IMR-90 (cell line): ENCODE measurements around the gene CTSH. TPM values are rescaled to one million over a fixed set of nuclear protein-coding genes. Genes with fewer than 3 reads are reported as not detected.

Experiments
- ATAC-seq: fragments of 200-7000 bp; cut with Tn5 transposase; 2 replicates; pipeline ENCODE4 v1.9.1; 2020; ENCODE audit warnings: low read depth, mild to moderate bottlenecking, moderate library complexity
- BruUV-seq: library from RNA; stranded (reverse); fragments of 400-500 nt; replicated peaks from 2 replicates; lab custom pipeline; 2021; lab: Mats Ljungman, UMichigan
- CTCF ChIA-PET: fragments of 300-600 bp; formaldehyde crosslinking; extraction: SDS; loops from one replicate; lab custom pipeline; 2021; ENCODE audit warnings: antibody characterized with exemption; lab: Yijun Ruan, JAX
- POLR2A ChIA-PET: fragments of 300-600 bp; sonication (Branson Sonifier 250); formaldehyde crosslinking; loops from one replicate; lab custom pipeline; 2022; ENCODE audit warnings: antibody characterized with exemption; ENCODE audit not compliant: unreplicated experiment; lab: Charles Lee
- DNase-seq: peaks from one replicate; pipeline ENCODE4 v3.0.0; 2013
- H2AFZ ChIP-seq: replicated peaks from 2 replicates; pipeline ENCODE3; 2013; ENCODE audit warnings: low read length, mild to moderate bottlenecking; ENCODE audit not compliant: poor library complexity
- H2AK5ac ChIP-seq: 2 replicates; pipeline ENCODE4 v1.6.1; 2013; ENCODE audit warnings: low read depth, low read length, inconsistent platforms
- H2AK9ac ChIP-seq: replicated peaks from 2 replicates; pipeline ENCODE3; 2013; ENCODE audit warnings: mild to moderate bottlenecking, low read depth, low read length, moderate library complexity; ENCODE audit not compliant: poor library complexity
- H2BK120ac ChIP-seq: 2 replicates; pipeline ENCODE4 v1.6.1; 2013; ENCODE audit warnings: low read depth, low read length, inconsistent platforms
- H2BK15ac ChIP-seq: 3 replicates; pipeline ENCODE4 v1.6.1; 2013; ENCODE audit warnings: low read depth, low read length, inconsistent platforms
- H2BK20ac ChIP-seq: 2 replicates; pipeline ENCODE4 v1.6.1; 2013; ENCODE audit warnings: low read depth, mild to moderate bottlenecking, inconsistent platforms, low read length, moderate library complexity
- H2BK5ac ChIP-seq: 2 replicates; pipeline ENCODE4 v1.6.1; 2013; ENCODE audit warnings: mild to moderate bottlenecking, low read depth, low read length, inconsistent platforms; ENCODE audit not compliant: poor library complexity, severe bottlenecking
- H3K14ac ChIP-seq: replicated peaks from 2 replicates; pipeline ENCODE4 v1.6.1; 2013; ENCODE audit warnings: low read depth, low read length, inconsistent platforms
- H3K18ac ChIP-seq: 2 replicates; pipeline ENCODE4 v1.6.1; 2013; ENCODE audit warnings: low read depth, low read length, control low read depth
- H3K23ac ChIP-seq: 2 replicates; pipeline ENCODE4 v1.6.1; 2013; ENCODE audit warnings: low read depth, low read length, inconsistent platforms
- H3K27ac ChIP-seq: 2 replicates; pipeline ENCODE4 v1.5.1; 2013; ENCODE audit warnings: mild to moderate bottlenecking, control low read depth, low read length; ENCODE audit not compliant: insufficient read depth
- H3K27me3 ChIP-seq: 2 replicates; pipeline ENCODE4 v1.6.1; 2013; ENCODE audit warnings: low read length; ENCODE audit not compliant: control insufficient read depth, insufficient read depth
- H3K36me3 ChIP-seq: 2 replicates; pipeline ENCODE4 v1.6.1; 2013; ENCODE audit warnings: low read length, mixed read lengths; ENCODE audit not compliant: control insufficient read depth, insufficient read depth
- H3K4ac ChIP-seq: 2 replicates; pipeline ENCODE4 v1.6.1; 2013; ENCODE audit warnings: low read depth, low read length, inconsistent platforms
- H3K4me1 ChIP-seq: 2 replicates; pipeline ENCODE4 v1.6.1; 2013; ENCODE audit warnings: low read length, mixed read lengths; ENCODE audit not compliant: control insufficient read depth, insufficient read depth
- H3K4me2 ChIP-seq: 2 replicates; pipeline ENCODE4 v1.6.1; 2013; ENCODE audit warnings: low read depth, mild to moderate bottlenecking, control low read depth, low read length, moderate library complexity
- H3K4me3 ChIP-seq: 2 replicates; pipeline ENCODE4 v1.5.1; 2013; ENCODE audit warnings: low read depth, mild to moderate bottlenecking, control low read depth, low read length, moderate library complexity; ENCODE audit not compliant: insufficient read depth
- H3K56ac ChIP-seq: 2 replicates; pipeline ENCODE4 v1.6.1; 2013; ENCODE audit warnings: low read length, inconsistent platforms; ENCODE audit not compliant: insufficient read depth; ENCODE audit errors: extremely low read depth
- H3K79me1 ChIP-seq, 2 experiments: 2 replicates each; pipeline ENCODE4 v1.6.1; 2013; ENCODE audit warnings: low read length in 2 of 2, inconsistent platforms in 1 of 2, low read depth in 1 of 2
- H3K9ac ChIP-seq: 2 replicates; pipeline ENCODE4 v1.6.1; 2013; ENCODE audit warnings: low read depth, low read length, control low read depth
- H3K9me1 ChIP-seq: 2 replicates; pipeline ENCODE4 v1.6.1; 2013; ENCODE audit warnings: low read length, inconsistent platforms; ENCODE audit not compliant: insufficient read depth
- H3K9me3 ChIP-seq: 2 replicates; pipeline ENCODE4 v1.6.1; 2013; ENCODE audit warnings: low read length; ENCODE audit not compliant: control insufficient read depth, insufficient read depth
- H4K20me1 ChIP-seq: 2 replicates; pipeline ENCODE4 v1.6.1; 2013; ENCODE audit warnings: low read length, inconsistent platforms; ENCODE audit not compliant: insufficient read depth
- H4K5ac ChIP-seq: 2 replicates; pipeline ENCODE4 v1.6.1; 2013; ENCODE audit warnings: mild to moderate bottlenecking, low read depth, low read length, control low read depth
- H4K8ac ChIP-seq, 2 experiments: 2 replicates each; pipeline ENCODE4 v1.6.1; 2013; ENCODE audit warnings: low read depth in 2 of 2, low read length in 2 of 2, control low read depth in 1 of 2, inconsistent platforms in 1 of 2
- H4K91ac ChIP-seq: 2 replicates; pipeline ENCODE4 v1.6.1; 2013; ENCODE audit warnings: low read depth, low read length, inconsistent platforms; ENCODE audit not compliant: insufficient read depth
- BHLHE40 ChIP-seq: fragments of 150-350 bp; IDR thresholded peaks from 2 replicates; pipeline ENCODE4 v1.6.1; 2016; ENCODE audit warnings: mild to moderate bottlenecking, low read depth, low read length
- CEBPB ChIP-seq: IDR thresholded peaks from 2 replicates; pipeline ENCODE4 v1.6.1; 2012; ENCODE audit warnings: low read depth, low read length, improper control_type of control experiment
- CHD1 ChIP-seq: IDR thresholded peaks from 2 replicates; pipeline ENCODE4 v1.6.1; 2012; ENCODE audit warnings: low read depth, low read length, improper control_type of control experiment
- FOS ChIP-seq: fragments of 150-350 bp; IDR thresholded peaks from 2 replicates; pipeline ENCODE4 v1.6.1; 2016; ENCODE audit warnings: low read depth, low read length
- MAZ ChIP-seq: IDR thresholded peaks from 2 replicates; pipeline ENCODE4 v1.6.1; 2012; ENCODE audit warnings: low read depth, mild to moderate bottlenecking, low read length, improper control_type of control experiment, moderate library complexity, borderline replicate concordance
- MXI1 ChIP-seq: IDR thresholded peaks from 2 replicates; pipeline ENCODE4 v1.6.1; 2012; ENCODE audit warnings: low read depth, mild to moderate bottlenecking, low read length, moderate library complexity, borderline replicate concordance
- POLR2A ChIP-seq: IDR thresholded peaks from 2 replicates; pipeline ENCODE4 v1.6.1; 2012; ENCODE audit warnings: mild to moderate bottlenecking, low read depth, low read length
- RAD21 ChIP-seq: IDR thresholded peaks from 2 replicates; pipeline ENCODE4 v1.6.1; 2012; ENCODE audit warnings: low read length, improper control_type of control experiment
- RCOR1 ChIP-seq: IDR thresholded peaks from 2 replicates; pipeline ENCODE4 v1.6.1; 2012; ENCODE audit warnings: mild to moderate bottlenecking, low read length, improper control_type of control experiment; ENCODE audit not compliant: insufficient replicate concordance
- SMC3 ChIP-seq: fragments of 150-350 bp; IDR thresholded peaks from 2 replicates; pipeline ENCODE4 v1.6.1; 2016; ENCODE audit warnings: low read depth, mild to moderate bottlenecking, antibody characterized with exemption, low read length, moderate library complexity
- WGBS, 2 experiments: methylation state at CpG; one replicate each; pipeline versions ENCODE4 v1.1.5 to v1.1.7; 2013; ENCODE audit warnings: missing lambda C conversion rate in 2 of 2; ENCODE audit not compliant: insufficient read length in 1 of 2; ENCODE audit errors: extremely low coverage in 2 of 2; 5-methylcytosine and 5-hydroxymethylcytosine counted together
- dilution Hi-C: fragments of 300-500 bp; cut with HindIII; formaldehyde crosslinking; loops from one replicate; pipeline ENCODE4 v1.14.3; 2018; ENCODE audit warnings: low sequenced_read_pairs; ENCODE audit not compliant: unreplicated experiment
- in situ Hi-C: fragments of 300-500 bp; cut with MboI; formaldehyde crosslinking; loops from 3 replicates; pipeline ENCODE4 v1.14.3; 2019; ENCODE audit warnings: low sequenced_read_pairs, inconsistent platforms, mixed read lengths
- intact Hi-C: fragments of 100-400 bp; cut with micrococcal nuclease; formaldehyde crosslinking; loops from 2 replicates; pipeline ENCODE4 v1.10.0; 2022
- polyA plus RNA-seq, 3 experiments: library from polyadenylated mRNA; depleted of rRNA; stranded (reverse); fragments of >200 nt; gene quantifications; 2 replicates each; pipeline ENCODE4 v1.2.3, GENCODE V29; 2012; ENCODE audit warnings: low replicate concordance in 1 of 3
- total RNA-seq: library from RNA; depleted of rRNA; stranded (reverse); fragments of >200 nt; gene quantifications from 2 replicates; pipeline ENCODE4 v1.2.3, GENCODE V29; 2012
- TF ChIP-seq, protein P1 (sequence below): fragments of 150-350 bp; IDR thresholded peaks from 2 replicates; pipeline ENCODE4 v1.6.1; 2017; ENCODE audit warnings: mild to moderate bottlenecking, antibody characterized with exemption, low read length, low read depth

CTSH gene
- total and polyA plus RNA-seq, 2 of the 4 experiments (the other 2 are of a cell fraction): 11.7 to 13.9 TPM

DNA sequence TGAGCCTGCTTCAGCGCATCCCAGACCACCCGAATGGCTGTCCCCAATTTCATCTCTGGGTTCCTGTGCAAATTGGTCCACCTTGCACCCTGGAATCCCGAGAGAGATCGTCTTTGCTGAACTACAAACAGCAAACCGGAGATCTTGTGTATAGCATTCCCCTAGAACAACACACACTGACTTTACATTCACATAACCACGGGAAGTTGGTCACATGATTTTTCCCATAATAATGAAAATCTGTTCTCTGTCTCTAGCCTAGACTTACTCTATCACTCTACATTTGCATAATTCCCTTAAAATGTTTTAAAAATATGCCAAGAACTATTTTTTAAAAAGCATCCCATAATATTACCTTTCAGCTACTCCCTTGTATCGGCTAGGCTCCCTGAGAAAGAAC, 34.6 kb downstream of the CTSH start:
- Histone ChIP-seq H3K4me3 (no peak overlapping the region), H3K23ac (no peak overlapping the region), H4K91ac (no peak overlapping the region), H4K20me1 (peaks cover 80% of the 10 kb centered on the region), H3K36me3 (peaks cover 59% of the 10 kb centered on the region), H3K4me2 (no peak overlapping the region), H2AK9ac (no peak overlapping the region), H3K27ac (no peak overlapping the region), H4K8ac (no peak overlapping the region), H3K27me3 (no peaks in the 10 kb centered on the region), H3K14ac (no peak overlapping the region), H3K4ac (no peak overlapping the region), H3K9me3 (no peaks in the 10 kb centered on the region), H3K56ac (no peak overlapping the region), H3K4me1 (peaks cover 15% of the 10 kb centered on the region), H4K5ac (no peak overlapping the region), H3K18ac (no peak overlapping the region), H2BK15ac (no peak overlapping the region), H2BK20ac (no peak overlapping the region), H2BK120ac (no peak overlapping the region), H3K9ac (no peak overlapping the region), H2BK5ac (no peak overlapping the region), H2AFZ (no peak overlapping the region), H3K9me1 (peaks cover 21% of the 10 kb centered on the region), H3K79me1 (peaks cover 39 to 87% of the 10 kb centered on the region in 2 experiments), H2AK5ac (no peak overlapping the region)
- ATAC-seq (no peak), DNase-seq (no peak)
- intact Hi-C loops: loop anchor here (2.0 kb wide), 1 partner anchor 69 kb away; no protein-coding TSS in a partner anchor
- WGBS, 2 experiments: 83% methylated on average over 5 of the region's 7 CpGs; no CpG with 5 or more reads in 1 of the 2 experiments
- dilution Hi-C loops: no loop called here
- in situ Hi-C loops: loop anchor here (5.0 kb wide), 1 partner anchor 272 kb away; no protein-coding TSS in a partner anchor
- ChIA-PET CTCF (interaction anchor here (1.2 kb wide), 1 partner anchor 97 kb away, joined by 4 read pairs; no protein-coding TSS in a partner anchor), POLR2A (no interaction called here)
- BruUV-seq: no TSS peak
- TF ChIP-seq CHD1: no peak
- no peak for TF ChIP-seq RAD21
- TF ChIP-seq FOS: no peak
- no peak for TF ChIP-seq POLR2A
- TF ChIP-seq CEBPB: no peak
- TF ChIP-seq MXI1: no peak
- no peak for TF ChIP-seq SMC3
- TF ChIP-seq BHLHE40: no peak
- TF ChIP-seq, protein P1, sequence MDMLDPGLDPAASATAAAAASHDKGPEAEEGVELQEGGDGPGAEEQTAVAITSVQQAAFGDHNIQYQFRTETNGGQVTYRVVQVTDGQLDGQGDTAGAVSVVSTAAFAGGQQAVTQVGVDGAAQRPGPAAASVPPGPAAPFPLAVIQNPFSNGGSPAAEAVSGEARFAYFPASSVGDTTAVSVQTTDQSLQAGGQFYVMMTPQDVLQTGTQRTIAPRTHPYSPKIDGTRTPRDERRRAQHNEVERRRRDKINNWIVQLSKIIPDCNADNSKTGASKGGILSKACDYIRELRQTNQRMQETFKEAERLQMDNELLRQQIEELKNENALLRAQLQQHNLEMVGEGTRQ: no peak
- no peak for TF ChIP-seq RCOR1
- TF ChIP-seq MAZ: no peak
